Activated CD8-positive, alpha-beta memory T cell treated with anti-CD3 and anti-CD28 coated beads for 36 hours (primary cell): ENCODE data around the gene ABCA7. TPM values are rescaled to one million over a fixed set of nuclear protein-coding genes. Genes with fewer than 3 reads are reported as not detected.

Experiments
- CTCF ChIA-PET: fragments of 350-600 bp; sonication (Branson Sonifier 250); formaldehyde crosslinking; loops from one replicate; lab custom pipeline; 2021; ENCODE audit warnings: antibody characterized with exemption; lab: Charles Lee
- POLR2A ChIA-PET: fragments of 350-600 bp; sonication (Branson Sonifier 250); formaldehyde crosslinking; loops from one replicate; lab custom pipeline; 2021; ENCODE audit warnings: antibody characterized with exemption; lab: Charles Lee
- total RNA-seq, 2 experiments: library from RNA; stranded (reverse); gene quantifications; one replicate each; pipeline ENCODE4 v1.2.3, GENCODE V29; 2021

ABCA7 gene
- total RNA-seq, 2 experiments from 2014 or later = 16.1 to 17.2 TPM

DNA sequence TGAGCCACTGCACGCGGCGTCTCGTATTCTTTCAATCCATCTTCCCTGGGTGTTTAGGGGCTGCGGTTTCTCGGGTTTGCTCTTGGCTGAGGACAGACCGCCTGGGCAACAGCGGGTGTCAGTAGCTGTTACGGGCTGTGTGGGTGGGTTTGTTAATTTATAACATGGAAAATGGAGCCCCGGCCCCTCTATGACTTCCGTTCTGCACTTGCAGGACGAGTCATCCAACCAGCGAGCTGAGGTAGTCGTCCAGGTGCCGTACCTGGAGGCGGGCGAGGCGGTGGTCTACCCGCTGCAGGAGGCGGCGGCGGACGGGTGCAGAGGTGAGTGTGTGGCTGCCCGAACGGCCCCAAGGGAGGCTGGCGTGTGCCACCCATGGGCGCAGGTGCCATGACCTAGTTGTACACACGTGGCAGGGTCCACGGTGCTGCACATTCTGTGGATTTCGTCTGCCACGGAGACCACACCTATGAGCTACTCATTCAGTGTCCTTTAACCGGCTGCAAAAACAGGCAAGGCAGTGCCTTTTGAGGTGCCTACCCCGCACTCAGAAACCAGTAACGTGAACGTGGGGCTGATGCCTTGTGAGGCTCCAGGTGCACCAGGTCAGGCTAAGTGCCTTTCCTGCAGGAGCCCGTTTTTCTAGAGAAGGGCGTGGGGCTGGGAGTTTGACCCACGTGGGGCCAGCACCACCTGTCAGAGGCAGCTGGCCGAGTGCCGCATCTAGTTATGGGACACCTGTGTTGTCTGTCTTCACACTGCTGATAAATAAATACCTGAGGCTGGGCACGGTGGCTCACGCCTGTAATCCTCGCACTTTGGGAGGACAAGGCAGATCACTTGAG is 44.3 kb downstream of the ABCA7 start:
- CTCF ChIA-PET = interaction anchor here (1.4 to 3.5 kb wide), 2 partner anchors 19 to 20 kb away, joined by 7 to 11 read pairs; no protein-coding TSS in a partner anchor
- POLR2A ChIA-PET = interaction anchor here (0.5 to 2.4 kb wide), 4 partner anchors 10 to 19 kb away, joined by 3 to 8 read pairs (median 5); partner anchors contain the start of gene ARHGAP45

DNA sequence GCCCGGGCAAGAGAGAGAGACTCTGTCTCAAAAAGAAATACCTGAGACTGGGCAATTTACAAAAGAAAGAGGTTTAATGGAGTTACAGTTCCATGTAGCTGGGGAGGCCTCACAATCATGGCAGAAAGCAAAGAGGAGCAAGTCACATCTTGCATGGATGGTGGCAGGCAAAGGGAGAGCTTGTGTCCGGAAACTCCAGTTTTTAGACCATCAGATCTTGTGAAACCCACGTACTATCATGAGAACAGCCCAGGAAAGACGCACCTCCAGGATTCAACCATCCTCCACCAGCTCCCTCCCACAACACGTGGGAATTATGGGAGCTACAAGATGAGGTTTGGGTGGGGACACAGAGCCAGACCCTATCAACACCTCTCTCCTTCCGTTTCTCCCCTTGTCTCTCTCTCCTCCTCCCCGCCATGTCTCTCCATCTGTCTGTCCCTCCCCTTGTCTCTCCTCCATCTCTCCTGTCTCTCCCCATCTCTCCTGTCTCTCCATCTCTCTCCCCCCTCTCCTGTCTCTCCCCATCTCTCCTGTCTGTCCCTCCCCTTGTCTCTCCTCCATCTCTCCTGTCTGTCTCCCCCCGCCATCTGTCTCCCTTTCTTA is 45.2 kb downstream of the ABCA7 start:
- ChIA-PET POLR2A (interaction anchor here (1.1 to 2.4 kb wide), 3 partner anchors 9 to 14 kb away, joined by 6 to 9 read pairs (median 8); no protein-coding TSS in a partner anchor), CTCF (interaction anchor here (1.1 to 1.8 kb wide), 3 partner anchors 18 to 57 kb away, joined by 4 to 8 read pairs (median 4); partner anchors contain the start of gene ARHGAP45)

DNA sequence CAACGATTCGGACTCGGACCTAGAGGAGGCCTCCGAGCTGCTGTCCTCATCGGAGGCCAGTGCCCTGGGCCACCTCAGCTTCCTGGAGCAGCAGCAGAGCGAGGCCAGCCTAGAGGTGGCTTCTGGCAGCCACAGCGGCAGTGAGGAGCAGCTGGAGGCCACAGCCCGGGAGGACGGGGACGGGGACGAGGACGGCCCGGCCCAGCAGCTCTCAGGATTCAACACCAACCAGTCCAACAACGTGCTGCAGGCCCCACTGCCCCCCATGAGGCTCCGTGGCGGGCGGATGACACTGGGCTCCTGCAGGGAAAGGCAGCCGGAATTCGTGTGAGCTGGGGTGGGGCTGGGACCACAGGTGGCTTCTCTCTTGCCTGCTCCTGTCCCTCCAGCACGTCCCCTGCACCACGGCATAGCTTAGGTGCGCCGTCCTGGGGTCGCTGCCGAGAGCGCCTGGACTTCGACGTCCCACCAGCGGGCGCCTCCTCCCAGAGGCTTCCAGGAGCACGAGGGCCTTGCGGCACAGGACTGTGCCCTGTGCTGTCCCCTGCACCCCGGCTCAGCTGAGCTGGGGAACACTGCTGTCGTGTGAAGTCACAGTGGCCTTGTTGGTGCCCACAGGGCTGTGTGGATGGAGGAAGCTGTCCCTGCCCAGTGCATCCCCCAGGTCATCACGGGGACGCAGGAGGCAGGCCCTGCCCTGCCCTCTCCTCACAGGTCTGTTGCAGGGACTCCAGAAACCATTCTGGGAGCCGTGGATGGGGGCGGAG is 46.0 kb downstream of the ABCA7 start:
- ChIA-PET POLR2A (interaction anchor here (0.9 to 1.2 kb wide), 3 partner anchors 11 to 17 kb away, joined by 4 to 9 read pairs (median 6); no protein-coding TSS in a partner anchor), CTCF (interaction anchor here (1.1 to 2.2 kb wide), 5 partner anchors 17 to 158 kb away, joined by 4 to 8 read pairs (median 5); partner anchors contain the start of gene ARHGAP45)

DNA sequence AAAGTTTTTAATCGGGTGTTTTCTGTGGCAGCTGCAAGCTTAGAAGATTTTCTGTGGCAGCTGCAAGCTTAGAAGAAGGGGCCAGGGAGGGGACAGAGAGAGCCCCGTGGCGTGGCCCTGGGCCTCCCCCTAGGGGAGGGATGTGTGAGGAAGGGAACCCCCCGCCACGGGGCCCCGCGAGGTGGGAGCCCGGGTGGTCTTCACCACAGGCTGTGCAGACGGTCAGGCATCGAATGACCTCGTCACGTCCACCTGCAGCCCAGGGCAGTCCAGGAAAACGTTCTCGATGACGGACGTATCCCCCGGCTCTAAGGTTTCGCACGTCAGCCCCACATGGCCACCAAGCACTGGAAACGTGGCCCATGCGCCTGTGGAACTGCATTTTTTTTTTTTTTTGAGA is 46.7 kb downstream of the ABCA7 start:
- ChIA-PET CTCF (interaction anchor here (0.8 to 2.6 kb wide), 6 partner anchors 16 to 158 kb away, joined by 3 to 9 read pairs (median 6); partner anchors contain the start of gene ARHGAP45), POLR2A (interaction anchor here (0.7 to 0.9 kb wide), 2 partner anchors 17 to 106 kb away, joined by 3 to 4 read pairs; no protein-coding TSS in a partner anchor)

DNA sequence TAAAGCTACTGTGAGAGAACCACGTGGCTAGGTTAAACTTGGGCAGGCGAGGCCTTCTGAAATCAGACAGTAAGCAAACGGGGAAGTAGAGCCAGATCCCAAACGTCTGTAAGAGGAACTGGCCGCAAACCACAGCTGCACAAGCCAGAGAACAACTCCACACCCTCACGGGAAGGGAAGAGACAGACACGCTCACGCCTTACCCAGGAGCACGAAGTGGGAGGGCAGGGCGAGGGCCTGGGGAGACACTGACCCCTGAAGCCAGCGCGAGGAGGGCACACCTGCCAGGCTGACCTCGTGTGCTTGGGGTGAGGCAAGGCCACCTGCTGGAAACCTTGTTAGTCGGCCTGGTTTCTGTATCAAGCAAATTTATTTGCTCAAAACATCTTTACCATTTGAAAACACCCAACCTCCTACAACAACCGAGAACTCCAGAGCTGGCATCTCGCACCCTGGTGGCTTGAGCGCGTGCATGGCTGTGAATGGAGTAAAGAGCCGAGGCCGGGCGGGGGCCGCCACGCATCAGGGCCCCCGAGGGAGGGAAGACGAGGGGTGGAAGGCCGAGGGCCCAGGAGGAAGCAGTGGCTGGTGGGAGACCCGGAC is 48.0 kb downstream of the ABCA7 start:
- CTCF ChIA-PET = interaction anchor here (1.1 to 4.2 kb wide), 6 partner anchors 8 to 156 kb away, joined by 3 to 38 read pairs (median 8); no protein-coding TSS in a partner anchor
- POLR2A ChIA-PET = interaction anchor here (1.3 to 1.9 kb wide), 3 partner anchors 9 to 21 kb away, joined by 3 to 6 read pairs (median 5); partner anchors contain the start of gene ARHGAP45

DNA sequence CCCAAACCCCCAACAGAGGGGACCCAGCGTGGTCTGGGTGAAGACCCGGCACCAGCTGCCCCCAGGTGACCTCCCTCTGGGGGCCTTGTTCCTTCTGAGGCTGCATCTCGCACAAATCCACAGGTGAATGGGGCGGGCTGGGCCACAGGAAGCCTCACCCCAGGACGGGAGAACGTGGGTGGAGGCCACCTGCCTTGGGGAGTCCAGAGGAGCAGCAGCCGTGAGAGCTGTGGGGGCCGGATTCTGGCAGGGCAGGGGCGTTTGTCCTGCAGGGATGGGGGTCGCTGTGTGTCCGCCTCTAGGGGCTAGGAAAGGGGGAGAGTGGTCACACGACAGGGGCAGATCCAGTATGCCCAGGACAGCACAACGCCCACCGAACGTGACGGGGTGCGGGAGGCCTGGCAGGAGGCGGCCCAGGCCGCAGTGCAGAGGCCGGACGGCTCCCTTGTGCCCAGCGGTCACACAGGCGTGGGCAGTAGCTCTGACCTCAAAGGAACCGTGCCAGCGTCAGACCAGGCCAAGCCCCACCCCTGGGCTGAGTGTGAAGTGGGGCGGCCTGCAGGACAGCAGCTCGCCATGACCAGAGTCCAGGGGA is 48.6 kb downstream of the ABCA7 start:
- CTCF ChIA-PET = interaction anchor here (1.1 to 4.2 kb wide), 5 partner anchors 9 to 24 kb away, joined by 3 to 38 read pairs (median 9); no protein-coding TSS in a partner anchor
- POLR2A ChIA-PET = interaction anchor here (1.3 to 1.9 kb wide), 4 partner anchors 10 to 21 kb away, joined by 3 to 6 read pairs (median 4); partner anchors contain the start of gene ARHGAP45

DNA sequence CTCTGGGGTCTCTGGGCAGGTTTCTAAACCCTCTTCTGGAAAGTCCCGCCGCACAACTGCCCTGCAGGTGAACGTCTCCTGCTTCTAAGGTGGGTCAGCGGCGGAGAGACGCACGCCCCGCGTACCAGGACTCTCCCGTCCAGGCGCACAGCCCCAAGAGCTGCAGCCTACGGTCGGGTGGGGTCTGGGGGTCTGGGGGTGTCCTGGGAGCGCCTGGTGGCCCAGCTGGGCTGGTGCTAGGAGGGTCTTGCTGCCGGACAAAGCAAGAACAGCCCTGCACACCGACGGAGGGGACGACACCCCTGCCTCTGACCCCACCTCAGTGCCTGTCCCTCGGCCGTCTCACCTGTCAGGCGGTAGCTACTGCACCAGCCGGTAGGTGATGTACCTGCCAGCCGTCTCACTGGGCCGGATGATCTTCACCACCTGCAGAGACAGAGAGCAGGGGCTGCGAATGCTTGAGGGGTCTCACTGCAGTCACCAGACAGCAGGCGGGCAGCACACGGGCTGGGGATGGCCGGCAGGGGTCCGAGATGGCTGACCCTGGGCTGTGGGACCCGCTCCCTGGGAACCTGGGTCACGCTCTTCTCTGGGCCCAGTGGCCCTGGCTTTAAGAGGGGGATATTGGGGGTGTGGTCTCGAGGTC is 49.3 kb downstream of the ABCA7 start:
- CTCF ChIA-PET = interaction anchor here (1.4 to 4.2 kb wide), 6 partner anchors 9 to 106 kb away, joined by 4 to 38 read pairs (median 8); partner anchors contain the start of gene ABCA7
- POLR2A ChIA-PET = interaction anchor here (1.5 to 2.5 kb wide), 5 partner anchors 10 to 22 kb away, joined by 4 to 14 read pairs (median 10); partner anchors contain the start of gene ARHGAP45

DNA sequence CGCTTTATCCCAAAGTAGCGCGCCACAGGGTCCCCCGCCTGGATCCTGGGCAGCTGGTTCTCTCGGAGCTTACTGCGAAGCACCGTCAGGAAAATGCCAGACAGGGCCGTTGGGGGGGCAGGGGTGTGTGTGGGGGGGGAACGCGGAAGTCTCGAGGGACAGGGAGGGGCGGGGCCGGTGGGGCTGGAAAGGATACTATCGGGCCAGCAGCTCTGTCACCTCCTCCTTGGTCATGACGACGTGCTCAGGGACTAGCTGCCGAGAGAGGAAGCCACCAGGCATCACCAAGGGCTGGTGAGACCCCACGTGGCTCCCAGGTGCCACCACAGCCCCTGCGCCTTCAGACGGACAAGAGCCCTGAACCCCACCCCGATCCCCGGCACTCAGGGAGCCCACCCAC is 50.0 kb downstream of the ABCA7 start:
- ChIA-PET POLR2A (interaction anchor here (0.7 to 2.5 kb wide), 7 partner anchors 8 to 171 kb away, joined by 3 to 14 read pairs (median 4); partner anchors contain the start of gene ARHGAP45), CTCF (interaction anchor here (1.4 to 4.2 kb wide), 4 partner anchors 10 to 154 kb away, joined by 4 to 38 read pairs (median 6); partner anchors contain the start of gene ABCA7)

DNA sequence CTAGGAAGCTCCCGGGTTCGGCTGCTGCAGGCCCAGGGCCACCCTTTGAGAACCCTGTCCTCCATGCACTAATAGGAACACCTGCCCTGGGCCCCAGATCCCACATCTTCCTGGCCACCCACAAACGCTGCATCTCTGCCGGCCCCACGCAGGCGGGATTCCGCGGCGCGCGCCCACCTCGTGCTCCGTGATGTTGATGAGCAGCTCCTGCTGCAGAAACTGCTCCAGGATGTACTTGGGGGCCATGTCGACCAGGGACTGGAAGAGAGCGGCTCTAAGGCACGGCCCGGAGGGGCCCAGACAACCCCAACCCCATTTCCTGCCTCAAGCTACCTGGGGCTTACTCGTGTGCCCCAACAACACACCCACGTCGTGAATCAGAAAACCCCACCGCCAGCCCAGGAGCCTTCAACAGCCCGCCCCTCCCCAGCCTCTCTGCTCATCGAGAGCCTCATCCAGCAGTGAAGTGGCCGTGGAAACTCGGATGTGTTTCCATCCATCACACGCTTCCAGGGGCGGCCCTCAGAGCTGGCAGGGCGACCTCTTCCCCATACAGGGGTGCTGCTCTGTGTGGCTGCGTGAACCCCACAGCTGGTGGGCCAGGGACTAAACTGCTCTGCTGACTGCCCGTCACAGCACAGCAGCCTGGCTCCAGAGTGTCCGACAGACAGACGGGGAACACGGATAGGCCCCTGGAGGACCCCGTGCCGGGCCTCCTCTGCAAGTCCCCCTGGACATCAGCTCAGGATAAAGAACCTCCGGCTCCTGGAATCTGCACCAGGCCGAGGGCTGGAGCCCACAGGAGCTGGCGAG is 51.0 kb downstream of the ABCA7 start:
- ChIA-PET POLR2A (interaction anchor here (0.6 to 2.5 kb wide), 8 partner anchors 11 to 170 kb away, joined by 3 to 14 read pairs (median 6); partner anchors contain the start of gene ARHGAP45), CTCF (interaction anchor here (0.9 to 4.2 kb wide), 6 partner anchors 11 to 153 kb away, joined by 3 to 38 read pairs (median 6); partner anchors contain the start of gene ABCA7)

DNA sequence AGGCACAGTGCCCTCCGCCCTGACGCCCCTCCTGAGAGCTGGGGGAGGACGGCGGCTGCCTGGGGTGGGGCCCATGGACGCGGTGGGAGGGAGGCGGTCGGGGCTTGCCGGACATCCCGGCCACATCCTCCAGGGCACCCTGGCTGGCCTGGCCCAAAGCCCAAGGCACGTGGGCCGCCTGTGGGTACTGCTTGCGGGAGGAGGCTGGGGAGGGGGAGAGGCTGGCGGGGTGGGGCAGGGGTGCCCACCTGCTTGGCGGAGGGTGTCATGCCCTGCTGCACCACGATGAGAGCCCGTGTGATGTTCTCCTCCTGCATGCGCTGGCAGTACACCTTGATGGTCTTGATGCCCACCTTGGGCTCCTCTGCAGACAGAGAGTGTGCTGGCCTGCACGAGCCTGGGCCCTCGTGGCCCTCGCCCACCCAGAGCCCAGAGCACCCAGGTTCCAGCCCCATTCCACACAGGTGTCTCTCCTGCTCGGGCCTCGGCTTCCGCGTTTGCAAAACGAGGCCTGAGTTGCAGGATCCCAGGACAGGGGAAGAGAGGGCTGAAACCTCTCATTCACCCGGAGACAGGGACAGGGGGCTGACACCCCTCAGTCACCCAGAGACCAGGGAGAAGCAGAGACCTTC is 51.8 kb downstream of the ABCA7 start:
- ChIA-PET CTCF (interaction anchor here (1.3 to 4.2 kb wide), 3 partner anchors 12 to 153 kb away, joined by 5 to 38 read pairs (median 7); no protein-coding TSS in a partner anchor), POLR2A (interaction anchor here (1.1 to 2.5 kb wide), 5 partner anchors 11 to 49 kb away, joined by 3 to 14 read pairs (median 7); no protein-coding TSS in a partner anchor)

DNA sequence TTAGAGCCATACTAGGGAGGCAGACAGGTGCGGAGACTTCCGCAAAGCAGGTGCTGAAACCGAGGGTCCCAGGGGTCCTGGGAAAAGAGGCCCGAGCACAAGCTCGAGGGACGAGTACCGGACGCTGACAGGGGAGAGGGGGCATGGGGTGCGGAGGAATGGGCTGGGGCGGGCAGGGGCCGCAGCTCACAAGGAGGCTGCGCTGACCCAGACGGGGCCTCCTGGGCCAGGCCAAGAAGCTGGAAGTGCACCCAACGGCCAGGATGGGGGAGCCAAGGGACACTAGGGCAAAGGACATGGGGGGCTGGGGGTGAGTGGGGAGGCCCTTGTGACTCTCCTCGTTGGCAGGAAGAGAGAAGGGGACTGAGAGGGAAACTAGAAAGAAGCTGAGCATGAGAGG is 53.4 kb downstream of the ABCA7 start:
- POLR2A ChIA-PET = interaction anchor here (0.9 to 1.7 kb wide), 3 partner anchors 9 to 26 kb away, joined by 3 to 8 read pairs (median 4); partner anchors contain the start of gene ARHGAP45
- CTCF ChIA-PET = interaction anchor here (0.7 to 2.5 kb wide), 5 partner anchors 11 to 151 kb away, joined by 3 to 11 read pairs (median 4); no protein-coding TSS in a partner anchor

DNA sequence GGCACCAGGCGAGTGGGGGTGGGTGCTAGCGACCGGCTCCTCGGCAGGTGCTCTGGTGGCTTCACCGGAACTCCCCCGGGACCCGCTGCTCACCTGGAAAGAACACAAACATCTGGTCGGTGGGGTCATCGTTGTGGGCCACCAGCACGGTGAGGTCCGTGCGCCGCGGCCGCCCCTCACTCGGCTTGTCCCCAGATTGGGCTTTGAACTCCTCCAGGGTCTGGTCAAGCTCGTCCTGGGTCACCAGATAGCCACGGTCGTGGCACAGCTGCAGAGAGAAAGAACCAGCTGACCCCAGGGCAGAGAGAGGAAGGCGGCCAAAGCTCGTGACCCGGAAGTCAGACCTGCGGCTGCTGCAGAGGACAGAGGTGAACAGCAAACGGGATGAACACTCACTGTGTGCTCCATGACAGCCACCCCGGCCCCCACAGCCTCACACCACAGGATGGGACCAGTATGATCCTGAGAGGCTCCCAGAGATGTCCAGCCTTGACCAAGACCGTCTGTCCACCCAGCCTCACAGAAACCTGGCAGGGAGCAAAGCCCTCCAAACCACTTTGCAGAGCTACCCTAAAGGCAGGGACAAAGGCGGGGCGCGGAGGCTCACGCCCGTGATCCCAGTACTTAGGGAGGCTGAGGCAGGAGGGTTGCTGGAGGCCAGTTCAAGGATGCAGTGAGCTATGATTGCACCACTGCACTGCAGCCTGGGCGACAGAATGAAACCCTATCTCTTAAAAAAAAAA is 54.1 kb downstream of the ABCA7 start:
- ChIA-PET POLR2A (interaction anchor here (0.7 to 1.7 kb wide), 5 partner anchors 10 to 27 kb away, joined by 3 to 12 read pairs (median 4); partner anchors contain the start of gene ARHGAP45), CTCF (interaction anchor here (1.5 to 2.5 kb wide), 3 partner anchors 12 to 36 kb away, joined by 4 to 11 read pairs (median 8); no protein-coding TSS in a partner anchor)

DNA sequence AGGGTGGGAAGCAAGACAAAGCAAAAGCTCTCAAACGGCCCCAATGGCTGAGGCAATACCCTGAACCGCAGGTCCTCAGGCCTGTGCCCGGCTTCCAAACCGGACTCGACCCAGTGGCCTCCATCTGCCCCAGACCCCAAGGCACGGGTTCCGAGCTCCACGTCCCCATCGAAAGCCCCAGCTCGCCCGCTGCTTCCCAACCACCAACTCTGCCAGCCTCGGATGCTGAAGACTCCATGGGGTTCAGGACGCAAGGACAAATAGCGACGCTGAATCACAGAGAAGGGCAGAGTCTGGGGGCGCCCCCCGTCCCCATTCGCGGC is 54.7 kb downstream of the ABCA7 start:
- ChIA-PET POLR2A (interaction anchor here (0.7 to 1.7 kb wide), 3 partner anchors 10 to 20 kb away, joined by 4 to 12 read pairs (median 8); no protein-coding TSS in a partner anchor), CTCF (interaction anchor here (2.0 to 2.5 kb wide), 2 partner anchors 13 to 19 kb away, joined by 8 to 11 read pairs; no protein-coding TSS in a partner anchor)
